Esophagus mucosa (tissue), 1 donor: ENCODE results near the gene ELMOD3. TPM values are rescaled to one million over a fixed set of nuclear protein-coding genes. Genes with fewer than 3 reads are reported as not detected.
A peak's percentile ranks its signal among the peaks of the same experiment; 100 is the strongest.
"Not testable (repeated sequence)": the region's sequence is repeated elsewhere in the genome, so short reads cannot be mapped to it uniquely, and the experiment has no call there.

Experiments used
- ATAC-seq: fragments of 200-7000 bp; cut with Tn5 transposase; one replicate; pipeline ENCODE4 v1.9.1; 2020
- total RNA-seq: library from RNA; stranded (reverse); gene quantifications from one replicate; pipeline ENCODE4 v1.2.4, GENCODE V29; 2023
- donor health status: DM: yes; HTN: yes; CAD: no.

ELMOD3 gene
- total RNA-seq, 1 donor from 2014 or later = 8.1 TPM

DNA sequence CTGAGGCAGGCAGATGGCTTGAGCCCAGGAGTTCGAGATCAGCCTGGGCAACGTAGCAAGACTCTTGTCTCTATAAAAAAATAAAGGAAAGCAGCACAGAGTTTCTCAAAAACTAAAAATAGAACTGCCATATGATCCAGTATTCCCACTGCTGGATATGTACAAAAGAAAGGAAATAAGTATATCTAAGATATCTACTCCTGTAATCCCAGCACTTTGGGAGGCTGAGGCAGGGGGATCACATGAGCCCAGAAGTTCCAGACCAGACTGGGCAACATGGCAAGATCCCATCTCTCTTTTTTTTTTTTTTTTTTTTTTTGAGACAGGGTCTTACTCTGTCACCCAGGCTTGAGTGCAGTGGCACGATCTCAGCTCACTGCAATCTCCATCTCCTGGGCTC, 24.9 kb upstream of the ELMOD3 start:
- ATAC-seq = not testable (repeated sequence)

DNA sequence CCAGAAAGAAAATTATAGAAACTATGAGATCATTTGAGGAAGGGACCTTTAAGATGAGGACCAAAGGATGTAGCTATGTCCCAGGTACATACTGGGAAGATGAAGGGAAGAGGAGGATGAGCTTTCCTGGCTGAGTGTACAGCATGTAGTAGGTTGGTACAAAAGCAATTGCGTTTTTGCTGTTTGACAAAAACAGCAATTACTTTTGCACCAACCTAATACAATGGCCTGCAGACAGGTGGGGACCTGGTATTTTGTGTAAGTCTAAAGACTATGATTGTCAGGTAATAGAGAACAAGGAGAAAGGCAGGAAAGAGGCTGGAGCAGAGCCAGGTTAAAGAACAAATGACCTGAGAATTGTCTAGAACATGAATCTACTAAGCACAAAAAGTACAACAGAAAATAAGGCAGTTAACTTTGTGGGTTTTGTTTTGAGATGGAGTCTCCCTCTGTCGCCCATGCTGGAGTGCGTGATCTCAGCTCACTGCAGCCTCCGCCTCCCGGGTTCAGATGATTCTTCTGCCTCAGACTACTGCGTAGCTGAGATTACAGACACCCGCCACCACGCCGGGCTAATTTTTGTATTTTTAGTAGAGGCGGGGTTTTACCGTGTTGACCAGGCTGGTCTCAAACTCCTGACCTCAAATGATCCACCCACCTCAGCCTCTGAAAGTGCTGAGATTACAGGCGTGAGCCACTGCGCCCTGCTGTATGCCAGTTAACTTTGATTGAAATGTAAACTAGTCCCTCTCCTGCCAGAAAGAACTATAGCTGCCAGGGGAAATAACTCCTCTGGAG, 23.5 kb upstream of the ELMOD3 start:
- ATAC-seq = no peak

DNA sequence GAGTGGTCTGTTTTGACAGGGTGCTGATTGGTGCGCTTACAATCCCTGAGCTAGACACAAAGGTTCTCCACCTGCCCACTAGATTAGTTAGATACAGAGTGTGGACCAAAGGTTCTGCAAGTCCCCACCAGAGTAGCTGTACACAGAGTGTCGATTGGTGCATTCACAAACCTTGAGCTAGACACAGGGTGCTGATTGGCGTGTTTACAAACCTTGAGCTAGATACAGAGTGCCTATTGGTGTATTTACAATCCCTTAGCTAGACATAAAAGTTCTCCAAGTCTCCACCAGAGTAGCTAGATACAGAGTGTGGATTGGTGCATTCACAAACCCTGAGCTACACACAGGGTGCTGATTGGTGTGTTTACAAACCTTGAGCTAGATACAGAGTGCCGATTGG, 20.7 kb upstream of the ELMOD3 start:
- ATAC-seq = not testable (repeated sequence)

DNA sequence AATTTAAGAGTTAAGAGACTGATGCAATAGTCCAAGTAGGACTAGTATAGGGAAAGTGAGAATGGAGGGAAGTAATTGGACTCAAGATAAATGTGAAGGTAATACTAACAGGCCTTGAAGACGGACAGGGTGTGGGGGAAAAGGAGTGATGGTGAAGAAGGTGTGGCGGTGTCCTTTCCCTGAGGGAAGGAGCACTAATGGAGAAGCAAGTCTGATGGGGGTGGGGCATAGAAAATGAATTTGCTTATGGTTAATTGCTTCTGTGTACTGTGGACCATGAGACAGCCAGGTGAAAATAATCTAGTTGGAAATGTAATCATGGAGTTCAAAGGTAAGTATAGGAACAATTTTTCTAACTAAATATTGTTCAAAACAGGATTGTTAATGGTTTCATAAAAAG, 19.6 kb upstream of the ELMOD3 start:
- no peak for ATAC-seq

DNA sequence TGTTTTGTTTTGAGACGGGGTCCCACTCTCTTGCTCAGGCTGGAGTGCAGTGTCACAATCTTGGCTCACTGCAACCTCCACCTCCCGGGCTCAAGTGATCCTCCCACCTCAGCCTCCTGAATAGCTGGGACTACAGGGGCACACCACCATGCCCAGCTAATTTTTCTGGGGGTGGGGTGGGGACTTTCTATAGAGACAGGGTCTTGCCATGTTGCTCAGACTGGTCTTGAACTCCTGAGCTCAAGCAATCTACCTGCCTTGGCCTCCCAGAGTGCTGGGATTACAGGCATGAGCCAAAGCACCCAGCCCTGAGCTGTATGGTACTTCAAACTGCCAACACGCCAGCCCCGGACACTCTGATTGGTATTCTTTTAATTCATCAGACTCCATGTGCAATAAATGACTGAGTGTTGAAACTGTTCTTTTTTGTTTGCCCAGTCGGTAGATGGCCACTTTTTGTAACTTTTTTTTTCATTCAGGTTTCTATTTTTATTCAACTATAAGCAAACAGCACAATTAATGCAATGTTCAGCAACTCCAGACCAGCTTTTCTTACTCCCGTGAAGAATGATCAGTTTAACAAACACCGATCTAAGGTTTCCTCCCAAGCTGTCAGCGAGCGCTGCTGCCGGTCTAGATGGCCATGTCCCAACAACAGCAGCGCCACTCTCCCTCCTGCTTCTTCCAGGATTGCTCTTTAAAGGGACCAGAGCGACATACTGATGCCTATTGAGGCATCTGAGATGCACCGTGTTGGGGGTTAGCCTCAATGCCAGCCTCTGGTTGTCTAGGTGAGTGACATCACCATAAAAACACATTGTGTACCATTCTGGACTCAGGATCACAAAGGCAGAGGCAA, 14.3 kb upstream of the ELMOD3 start:
- ATAC-seq = no peak

DNA sequence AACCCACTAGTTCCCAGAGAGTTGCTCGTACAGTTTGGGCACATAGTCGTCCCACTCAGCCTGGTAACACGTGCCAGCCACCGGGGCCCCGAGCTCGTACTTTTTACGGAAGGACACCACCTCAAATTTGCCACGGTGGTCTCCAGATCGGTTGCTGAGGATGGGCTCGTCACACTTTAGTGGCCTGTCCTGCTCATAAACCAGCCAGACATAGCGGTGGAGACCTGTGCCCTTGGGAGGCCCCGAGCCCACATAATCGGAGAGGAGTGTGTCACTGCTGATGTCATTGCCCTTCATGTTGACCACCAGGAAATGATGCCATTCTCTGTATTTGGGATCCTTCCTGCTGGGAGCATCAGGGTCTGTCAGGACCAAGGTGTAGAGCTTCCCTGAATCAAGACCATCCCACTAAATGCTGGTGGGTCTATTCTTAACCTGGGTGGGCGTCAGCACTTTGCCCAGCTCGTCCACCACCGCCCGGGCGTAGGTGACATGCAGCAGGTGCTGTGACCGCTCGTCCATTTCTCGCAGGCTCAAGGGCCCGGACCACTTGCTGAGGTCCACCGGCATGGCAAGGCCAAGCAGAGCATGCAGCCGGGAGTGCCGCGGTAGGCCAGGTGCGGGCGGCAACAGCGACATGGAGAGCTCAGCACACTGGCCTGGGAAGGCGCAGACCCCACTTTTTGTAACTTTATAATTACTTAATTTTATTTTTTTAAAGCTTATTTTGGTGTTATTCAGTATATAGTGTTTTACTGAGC, 13.1 kb upstream of the ELMOD3 start:
- no peak for ATAC-seq

DNA sequence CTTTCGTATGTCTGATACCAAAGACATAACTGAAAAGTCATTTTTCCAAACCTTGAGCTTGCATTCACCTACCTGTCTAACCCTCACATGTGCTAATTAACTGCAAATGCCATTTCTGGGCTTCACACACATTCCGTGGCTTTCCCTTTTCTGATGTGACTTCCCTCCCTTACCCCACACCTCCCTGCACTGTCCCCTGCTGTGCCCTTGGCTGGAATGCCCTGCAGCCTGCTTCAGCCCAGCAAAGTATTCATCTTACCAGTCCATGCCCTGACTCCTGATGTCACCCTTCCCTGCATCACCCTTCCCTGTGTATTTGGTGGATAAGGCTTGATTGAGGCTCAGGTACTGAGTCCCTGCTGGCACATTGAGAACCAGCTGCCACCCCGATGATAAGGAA, 12.4 kb upstream of the ELMOD3 start:
- ATAC-seq = no peak

DNA sequence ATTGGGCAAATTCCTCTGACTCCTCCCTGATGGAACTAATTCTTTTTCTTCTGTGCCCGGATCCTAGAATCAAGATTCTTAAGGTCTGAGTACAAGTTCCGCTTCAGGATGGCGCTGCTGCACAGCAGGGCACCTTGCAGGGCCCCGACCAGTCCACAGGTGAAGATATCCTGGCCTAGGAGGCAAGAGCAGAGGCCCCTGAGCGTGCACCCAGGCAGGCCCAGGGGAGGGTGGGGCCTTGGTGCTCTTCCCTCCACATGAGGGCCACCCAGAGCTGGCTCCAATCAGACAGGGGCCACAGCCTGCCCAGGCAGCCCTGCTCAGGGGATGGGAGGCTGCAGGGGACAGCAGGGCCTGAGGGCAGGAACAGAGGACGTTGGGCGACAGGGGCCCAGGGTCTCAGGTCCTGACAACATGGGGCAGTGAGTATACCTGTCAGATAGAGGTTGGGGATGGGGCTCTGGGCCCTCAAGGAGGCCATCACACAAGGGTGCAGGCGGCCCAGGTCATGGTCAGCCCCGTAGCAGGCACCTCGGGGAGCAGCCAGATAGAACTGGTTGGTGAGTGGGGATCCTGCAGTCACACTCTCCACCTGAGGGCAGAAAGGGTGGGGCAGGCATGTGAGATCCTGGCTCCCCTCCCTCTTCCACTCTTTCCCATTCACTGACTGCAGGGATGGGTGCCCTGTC, 11.2 kb upstream of the ELMOD3 start:
- peak; percentile 44 for ATAC-seq

DNA sequence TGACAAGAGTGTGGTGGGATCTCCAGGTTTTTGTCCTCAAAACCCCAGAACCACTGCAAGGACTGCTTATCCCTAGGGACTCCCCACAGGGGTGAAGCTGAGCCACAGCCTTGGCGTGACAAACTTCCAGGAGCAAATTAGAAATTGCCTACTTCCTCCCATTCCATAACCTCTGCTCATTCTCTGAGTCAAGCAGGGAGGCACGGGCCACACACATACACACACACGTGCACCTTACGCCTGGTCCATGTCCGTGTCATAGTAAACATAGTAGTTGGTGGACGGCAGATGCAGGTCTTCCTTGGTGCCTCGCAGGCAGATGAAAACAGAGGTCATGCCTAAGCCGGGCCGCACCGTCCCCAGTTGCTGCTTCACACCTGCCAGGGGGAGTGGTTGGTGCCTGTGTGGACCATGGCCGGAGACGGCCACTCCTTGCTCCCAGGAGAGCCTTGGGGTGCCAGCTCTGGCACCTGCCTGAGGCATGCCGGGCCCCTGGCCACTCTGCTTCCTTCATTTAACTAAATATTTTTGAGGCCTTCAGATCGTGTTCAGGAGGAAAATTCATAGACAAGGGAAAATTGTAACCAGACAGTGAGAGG, 10.1 kb upstream of the ELMOD3 start:
- no peak for ATAC-seq

DNA sequence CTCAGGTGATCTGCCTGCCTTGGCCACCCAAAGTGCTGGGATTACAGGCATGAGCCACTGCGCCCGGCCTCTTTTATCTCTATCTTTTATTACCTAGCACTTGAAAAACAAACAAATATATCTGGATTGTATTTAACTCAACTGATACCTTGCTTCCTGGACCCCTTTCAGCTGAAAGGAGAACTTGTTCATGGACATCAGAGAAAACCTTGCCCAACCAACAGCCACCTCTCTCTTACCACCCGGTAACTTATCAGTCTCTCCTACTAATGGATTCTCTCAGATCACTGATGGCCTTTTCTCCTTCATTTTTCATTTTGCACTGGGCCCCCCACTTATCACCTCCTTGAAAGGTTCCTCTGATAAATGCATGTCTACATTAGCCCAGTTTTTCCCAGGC, 7.0 kb upstream of the ELMOD3 start:
- no peak for ATAC-seq

DNA sequence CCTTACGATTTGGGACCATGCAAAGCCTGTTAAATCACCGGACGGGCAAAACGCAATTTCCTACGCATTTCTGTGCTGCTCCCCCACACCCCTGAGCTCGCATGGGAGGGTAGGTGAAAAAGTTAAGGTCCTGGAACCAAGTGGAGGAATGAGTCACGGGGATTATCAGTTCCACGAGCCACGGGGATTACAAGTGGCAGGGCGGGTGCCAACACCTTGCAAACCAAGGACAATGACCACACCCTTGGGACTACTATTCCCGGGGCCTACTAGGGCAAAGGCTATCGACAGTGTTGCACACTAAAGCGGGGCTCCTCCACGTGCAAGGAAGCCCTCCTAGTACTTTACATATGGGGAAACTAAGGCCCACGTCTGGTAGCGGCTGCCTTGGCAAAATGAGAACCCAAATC, 688 bp upstream of the ELMOD3 start:
- peak; percentile 85 for ATAC-seq

DNA sequence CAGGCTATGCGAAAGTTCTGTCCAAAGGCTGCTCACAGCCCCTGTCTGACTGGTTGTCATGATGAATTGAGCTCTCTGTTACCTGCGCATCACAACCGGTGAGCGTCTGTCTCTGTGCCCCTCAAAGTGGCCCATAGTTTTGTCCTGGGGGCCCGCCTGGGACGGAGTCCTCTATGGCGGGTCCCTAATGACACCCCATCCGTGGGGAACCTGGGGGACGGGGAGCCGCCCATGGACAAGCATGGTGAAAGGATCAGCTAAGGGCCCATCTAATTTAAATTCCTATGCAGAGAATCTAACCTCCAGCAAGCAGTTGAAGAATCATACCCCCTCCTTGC, 473 bp downstream of the ELMOD3 start:
- no peak for ATAC-seq

DNA sequence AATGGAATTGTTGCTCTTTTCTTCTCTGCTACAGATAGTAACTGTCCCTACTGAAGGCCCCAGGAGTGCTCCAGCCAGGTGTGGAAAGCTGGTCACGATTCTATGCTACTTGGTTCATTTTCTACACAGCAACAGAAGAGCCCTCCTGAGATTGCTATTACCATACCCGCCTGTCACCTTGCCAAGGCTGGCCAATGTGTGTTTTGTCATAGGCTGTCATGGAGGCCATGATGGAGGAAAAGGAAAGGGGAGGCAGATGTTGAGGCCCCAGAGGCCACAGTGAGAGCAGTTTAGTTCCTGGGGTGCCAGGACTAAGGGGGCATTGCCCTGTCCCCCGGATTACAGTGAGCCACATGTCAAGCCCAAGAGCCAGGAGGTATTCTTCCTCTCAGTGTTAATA, 952 bp downstream of the ELMOD3 start:
- ATAC-seq = no peak

DNA sequence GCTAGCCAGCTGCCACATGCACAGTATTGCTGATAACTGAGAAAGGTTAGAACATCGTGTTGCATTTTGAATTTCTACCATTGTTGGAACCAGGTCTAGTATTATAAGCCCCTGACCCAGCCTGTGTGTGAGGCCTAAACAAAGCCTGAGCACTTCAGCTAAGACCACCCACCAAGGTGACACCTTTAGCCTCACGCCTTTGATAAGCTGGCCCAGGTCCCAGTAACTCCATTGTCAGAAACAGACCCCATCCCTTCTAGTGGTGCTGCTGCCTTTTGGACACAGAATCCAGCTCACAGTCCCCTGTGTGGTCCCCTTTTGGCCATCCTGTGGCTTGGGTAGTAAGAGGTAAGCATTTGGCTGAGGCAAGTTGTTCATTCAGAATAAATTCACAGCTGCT, 1.6 kb downstream of the ELMOD3 start:
- ATAC-seq = no peak

DNA sequence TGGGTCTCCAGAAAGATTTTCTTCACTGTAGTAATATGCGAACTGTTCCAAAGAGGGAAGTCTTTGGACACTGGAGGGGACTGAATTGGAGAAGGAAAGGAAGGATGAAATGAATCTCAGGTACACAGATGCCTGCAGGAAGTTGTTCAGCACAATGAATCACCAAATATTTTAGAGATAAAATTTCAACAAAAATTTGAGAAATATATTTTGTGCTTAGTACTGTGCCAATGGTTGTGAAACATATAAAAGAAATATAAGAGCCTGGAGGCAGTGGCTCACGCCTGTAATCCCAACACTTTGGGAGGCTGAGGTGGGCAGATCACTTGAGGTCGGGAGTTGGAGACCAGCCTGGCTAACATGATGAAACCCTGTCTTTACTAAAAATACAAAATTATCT, 3.2 kb downstream of the ELMOD3 start:
- no peak for ATAC-seq

DNA sequence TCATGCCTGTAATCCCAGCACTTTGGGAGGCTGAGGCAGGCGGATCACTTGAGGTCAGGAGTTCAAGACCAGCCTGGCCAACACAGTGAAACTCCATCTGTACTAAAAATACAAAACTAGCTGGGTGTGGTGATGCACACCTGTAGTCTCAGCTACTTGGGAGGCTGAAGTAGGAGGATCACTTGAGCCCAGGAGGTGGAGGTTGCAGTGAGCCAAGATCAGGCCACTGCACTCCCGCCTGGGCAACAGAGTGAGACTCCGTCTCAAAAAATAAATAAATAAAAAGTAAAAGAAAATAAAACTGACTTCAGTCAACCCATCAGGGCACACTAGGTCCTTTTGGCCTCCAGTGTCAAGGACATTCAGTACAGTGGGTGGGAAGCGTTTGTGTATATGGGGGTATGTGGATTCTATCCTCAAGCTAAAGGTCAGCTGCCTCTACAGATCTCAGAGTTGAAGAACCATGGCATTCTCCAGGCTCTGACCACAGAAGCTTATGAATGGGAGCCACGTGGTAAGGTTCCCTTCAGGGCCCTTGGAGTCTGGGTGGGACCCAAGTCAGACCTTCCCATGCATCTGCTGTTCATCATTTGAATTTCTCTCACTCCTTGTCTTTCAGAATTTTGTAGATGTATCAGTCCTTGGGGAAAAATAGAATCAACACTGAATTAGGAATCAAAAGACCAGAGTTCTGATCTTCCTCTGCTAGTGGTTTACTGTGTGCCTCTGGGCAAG, 8.3 kb downstream of the ELMOD3 start:
- ATAC-seq = not testable (repeated sequence)

DNA sequence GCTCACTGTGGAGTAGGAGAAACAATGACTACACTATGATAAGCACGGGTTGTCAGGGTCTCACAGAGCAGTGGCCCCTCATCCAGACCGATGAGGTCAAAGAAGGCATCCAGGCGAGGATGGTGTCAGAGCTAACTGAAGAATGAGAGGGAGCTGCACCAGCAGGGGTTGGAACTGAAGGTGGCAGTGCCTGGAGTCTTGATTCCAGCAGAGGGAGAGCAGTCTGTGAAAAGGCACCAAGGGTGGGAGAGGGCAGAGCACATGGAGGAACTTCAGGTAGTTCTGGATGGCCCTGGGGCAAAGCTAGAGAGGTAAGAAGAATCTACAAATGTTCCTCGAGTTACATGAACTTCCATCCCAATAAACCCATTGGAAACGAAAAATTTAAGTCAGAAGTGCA, 12.6 kb downstream of the ELMOD3 start:
- no peak for ATAC-seq

DNA sequence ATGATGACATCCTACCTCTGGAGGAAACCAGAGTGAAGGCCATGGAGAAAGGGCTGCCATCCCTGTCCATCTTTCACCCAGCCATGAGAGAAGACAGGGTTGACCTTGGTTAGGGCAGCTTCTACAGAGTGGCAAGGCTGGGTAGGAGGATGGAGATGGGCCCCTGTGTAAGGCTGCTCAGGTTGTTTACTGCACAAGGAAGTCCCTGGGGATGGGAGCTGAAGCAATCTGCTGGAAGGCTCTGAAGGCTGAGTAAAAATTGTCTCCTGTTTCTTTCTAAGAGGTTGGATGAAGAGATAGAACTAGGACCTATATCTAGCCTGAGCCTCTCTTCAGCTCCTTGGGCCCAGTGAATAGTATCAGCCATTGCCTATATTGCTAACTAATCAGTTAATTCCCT, 14.4 kb downstream of the ELMOD3 start:
- no peak for ATAC-seq

DNA sequence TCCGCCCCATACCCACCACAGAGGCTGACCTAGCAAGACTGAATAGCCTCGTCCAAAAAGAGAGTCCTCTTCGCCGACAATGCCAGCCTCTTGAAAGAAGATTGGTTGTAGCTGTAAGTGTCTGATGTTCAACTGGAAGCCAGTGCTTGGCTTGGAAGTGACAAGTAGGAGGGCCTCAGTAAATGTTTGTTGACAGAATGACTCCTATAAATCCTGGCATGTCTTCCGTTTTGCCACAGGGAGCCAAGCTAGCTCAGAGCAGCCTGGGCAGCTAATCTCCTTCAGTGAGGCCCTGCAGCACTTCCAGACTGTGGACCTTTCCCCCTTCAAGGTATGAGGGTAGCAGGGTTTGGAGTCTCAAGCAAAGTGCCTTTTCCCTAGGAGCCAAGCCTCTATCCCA, 14.9 kb downstream of the ELMOD3 start:
- ATAC-seq = peak; percentile 13

DNA sequence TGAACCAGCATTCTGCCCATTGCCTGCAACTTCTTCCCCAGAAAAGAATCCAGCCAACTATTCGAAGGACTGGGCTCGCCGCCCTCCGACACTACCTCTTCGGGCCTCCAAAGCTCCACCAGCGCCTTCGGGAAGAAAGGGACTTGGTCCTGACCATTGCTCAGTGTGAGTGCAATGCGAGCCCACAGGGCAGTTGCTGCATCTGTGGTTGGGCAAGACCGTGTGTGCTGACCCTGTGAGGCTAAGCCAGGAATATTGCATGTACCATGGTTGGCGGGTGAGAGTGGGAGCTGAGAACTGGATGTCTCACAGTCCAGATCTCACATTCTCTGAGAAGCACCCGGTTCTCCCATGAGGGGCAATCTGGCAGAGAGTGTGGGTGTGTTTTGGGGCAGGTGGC, 16.5 kb downstream of the ELMOD3 start:
- ATAC-seq = no peak

DNA sequence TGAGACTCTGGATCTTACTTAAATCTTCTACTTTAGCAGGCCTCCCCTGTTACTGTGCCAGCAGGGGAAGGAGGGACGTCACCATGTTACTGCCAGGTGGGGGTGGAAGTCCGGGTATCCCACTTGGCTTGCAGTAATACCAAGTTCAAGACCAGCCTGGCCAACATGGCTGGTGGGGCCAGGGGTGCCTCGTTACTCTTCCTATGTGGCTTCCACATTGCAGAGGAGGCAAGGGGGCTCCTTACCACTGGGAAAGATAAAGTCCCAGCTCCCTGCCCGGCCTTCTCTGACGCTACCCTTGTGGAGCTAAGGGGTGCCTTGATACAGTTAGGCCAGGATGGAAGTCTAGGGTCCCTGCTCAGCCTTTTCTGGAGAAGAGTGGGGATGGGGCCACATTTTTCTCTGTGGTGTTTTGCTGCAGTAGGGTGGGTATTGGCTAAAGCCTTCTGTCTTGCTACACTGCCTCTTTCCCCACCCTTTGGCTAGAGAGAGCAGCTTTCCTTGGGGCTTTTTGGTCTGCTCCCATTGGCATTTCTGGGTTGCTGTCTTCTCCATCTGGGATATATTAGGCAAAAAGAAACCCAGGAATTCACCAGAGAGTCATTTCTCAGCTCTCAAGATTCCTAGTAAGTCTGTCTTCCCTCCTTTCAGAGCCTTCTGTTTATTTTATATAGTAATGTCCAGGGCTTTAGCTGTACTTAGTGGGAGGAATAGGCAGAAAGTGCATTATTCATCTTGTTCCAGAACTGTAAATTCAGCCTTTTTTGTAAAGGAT, 21.9 kb downstream of the ELMOD3 start:
- no peak for ATAC-seq
